SKM-1 (cell line): ENCODE results near the gene PECR.
"Not testable (repeated sequence)": the region's sequence is repeated elsewhere in the genome, so short reads cannot be mapped to it uniquely, and the experiment has no call there.

Experiments
- DNase-seq: peaks from one replicate; lab custom pipeline; 2025; ENCODE audit not compliant: unreplicated experiment; lab: John Stamatoyannopoulos, UW

PECR gene

GRCh38 chr2:216004697-216005283 is 76.8 kb downstream of the PECR start:
- DNase-seq: no peak

GRCh38 chr2:216003876-216004696 is 77.5 kb downstream of the PECR start:
- no peak for DNase-seq

GRCh38 chr2:216002693-216003092 is 78.9 kb downstream of the PECR start:
- no peak for DNase-seq

GRCh38 chr2:216002101-216002678 is 79.4 kb downstream of the PECR start:
- DNase-seq: no peak

DNA sequence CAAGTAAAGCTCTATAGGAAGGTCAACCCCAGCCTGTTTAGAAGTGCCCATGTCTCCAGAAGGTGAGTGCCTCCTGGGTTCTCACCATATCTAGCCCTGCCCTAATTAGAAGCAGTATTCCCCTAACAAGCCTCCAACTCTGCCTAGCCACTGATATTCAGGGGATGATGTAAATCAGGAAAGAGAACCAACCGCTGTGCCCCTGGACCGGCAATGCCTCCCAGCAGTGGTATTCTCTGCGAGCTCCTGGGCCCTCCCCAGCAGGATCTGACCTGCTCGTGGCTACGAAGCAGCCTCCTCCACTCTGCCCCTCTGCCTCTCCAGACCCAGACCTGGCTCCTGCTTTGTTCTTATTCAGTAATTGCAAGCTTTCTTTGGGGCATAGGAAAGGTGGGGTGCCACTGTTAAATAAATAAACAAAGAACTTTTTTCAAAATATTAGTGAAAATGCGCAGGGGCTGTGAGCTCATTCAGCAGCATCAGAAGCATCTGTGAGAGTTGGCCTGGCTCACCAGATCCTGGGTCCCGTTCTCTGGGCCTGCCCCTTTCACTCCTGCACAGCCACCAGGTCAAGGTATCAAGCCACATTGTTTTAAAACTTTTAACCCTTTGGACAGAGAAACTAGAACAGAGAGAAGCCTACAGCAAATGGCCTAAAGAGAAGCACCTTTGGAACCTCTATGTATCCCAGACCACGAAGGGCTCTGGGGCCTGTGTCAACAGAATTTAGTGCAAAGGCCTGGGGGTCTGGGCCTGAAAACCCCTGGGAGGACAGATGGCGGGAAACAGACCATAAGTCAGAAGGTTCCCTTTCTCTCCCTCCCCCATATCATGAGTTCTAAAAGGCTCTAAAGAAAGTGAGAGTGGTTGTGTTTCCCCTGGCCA is 80.2 kb downstream of the PECR start:
- no peak for DNase-seq

DNA sequence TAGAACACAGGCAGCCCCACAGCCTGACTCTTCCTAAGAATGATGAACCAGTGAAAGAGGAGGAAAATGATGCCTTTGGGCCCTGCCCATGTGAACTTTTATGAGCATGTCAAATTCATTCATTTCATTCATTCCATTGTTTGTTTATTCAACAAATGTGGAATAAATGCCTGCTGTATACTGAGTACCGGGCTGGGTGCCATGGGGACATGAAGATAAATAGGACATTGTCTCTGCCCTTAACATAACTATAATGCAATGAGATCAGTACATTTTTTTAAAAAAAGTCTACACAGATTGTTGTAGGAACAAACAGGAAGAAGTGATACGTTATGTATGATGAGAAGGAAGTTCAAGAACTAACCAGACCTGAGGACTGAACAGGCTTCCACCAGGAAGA is 83.0 kb downstream of the PECR start:
- DNase-seq: no peak

DNA sequence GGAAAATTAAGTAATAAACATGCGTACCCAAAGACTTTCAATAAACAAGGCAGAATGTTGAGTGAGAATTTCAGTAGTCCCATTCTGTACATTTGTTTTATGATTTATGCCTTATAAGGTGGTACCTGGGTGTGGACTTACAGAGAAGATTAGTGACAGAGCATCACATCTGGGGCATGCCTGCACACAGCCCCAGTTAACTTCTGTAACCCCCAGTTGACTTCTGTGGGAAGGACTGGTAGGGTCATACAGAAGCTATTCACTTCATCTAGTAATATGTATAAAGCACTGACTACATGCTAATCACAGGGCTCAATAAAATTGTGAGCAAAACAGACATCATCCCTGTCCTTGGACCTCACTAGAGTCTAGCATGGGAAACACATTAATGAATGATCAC is 84.4 kb downstream of the PECR start:
- DNase-seq: no peak

DNA sequence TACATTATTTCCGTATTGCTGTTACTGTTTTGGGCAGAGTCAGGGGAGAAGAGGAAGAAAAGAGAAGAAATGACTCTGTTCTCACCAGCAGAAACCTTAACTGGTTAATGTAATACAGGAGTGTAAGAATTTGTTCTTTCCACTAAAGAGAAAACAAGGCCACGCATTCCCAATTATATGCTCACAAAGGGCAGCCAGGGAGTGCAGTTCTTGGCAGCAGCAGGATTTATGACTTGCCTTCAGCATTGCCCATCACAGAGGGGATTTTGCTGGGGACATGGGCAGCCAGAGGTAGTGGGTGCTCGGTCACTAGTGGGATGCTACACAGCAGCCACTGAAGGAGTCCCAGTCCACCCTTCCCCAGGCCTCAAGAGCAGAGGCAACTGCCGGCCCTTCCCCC is 86.7 kb downstream of the PECR start:
- DNase-seq: no peak

DNA sequence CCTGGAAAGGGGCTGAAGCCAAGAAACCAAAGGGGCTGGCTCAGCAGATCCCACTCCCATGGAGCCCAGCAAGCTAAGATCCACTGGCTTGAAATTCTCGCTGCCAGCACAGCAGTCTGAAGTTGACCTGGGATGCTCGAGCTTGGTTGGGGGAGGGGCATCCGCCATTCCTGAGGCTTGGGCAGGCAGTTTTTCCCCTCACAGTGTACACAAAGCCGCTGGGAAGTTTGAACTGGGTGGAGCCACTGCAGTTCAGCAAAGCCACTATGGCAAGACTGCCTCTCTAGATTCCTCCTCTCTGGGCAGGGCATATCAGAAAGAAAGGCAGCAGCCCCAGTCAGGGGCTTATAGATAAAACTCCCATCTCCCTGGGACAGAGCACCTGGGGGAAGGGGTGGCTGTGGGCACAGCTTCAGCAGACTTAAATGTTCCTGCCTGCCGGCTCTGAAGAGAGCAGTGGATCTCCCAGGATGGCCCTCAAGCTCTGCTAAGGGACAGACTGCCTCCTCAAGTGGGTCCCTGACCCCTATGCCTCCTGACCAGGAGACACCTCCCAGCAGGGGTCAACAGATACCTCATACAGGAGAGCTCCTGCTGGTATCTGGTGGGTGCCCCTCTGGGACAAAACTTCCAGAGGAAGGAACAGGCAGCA is 92.9 kb downstream of the PECR start:
- DNase-seq: not testable (repeated sequence)
